ENCODE data around the gene FARP1.

- TF ChIP-seq CTCF (IDR thresholded peaks at IDR 0.05) = no peak
- TF ChIP-seq POLR2A (IDR thresholded peaks at IDR 0.05) = no peak
- TF ChIP-seq EP300 (IDR thresholded peaks at IDR 0.05) = no peak
Observed at GRCh38 chr13:98332691-98333090, 189.8 kb downstream of the FARP1 start.

Measured in gastroesophageal sphincter (tissue), 3 donors.